Memory B cell (primary cell): ENCODE results near the gene FTL.
A peak's percentile ranks its signal among the peaks of the same experiment; 100 is the strongest.

Experiments used
- ATAC-seq: fragments of 150-1000 bp; cut with Tn5 transposase; 2 replicates; pipeline ENCODE4 v1.10.0; 2021; ENCODE audit warnings: low read depth, mild to moderate bottlenecking, moderate library complexity
- DNase-seq, 2 donors: peaks; one replicate each; pipeline ENCODE4 v3.0.0; 2022; ENCODE audit warnings: low spot score in 2 of 2
- H3K27ac Mint-ChIP-seq: one replicate; pipeline ENCODE4 v1.8.0; 2022; ENCODE audit warnings: mild to moderate bottlenecking, moderate library complexity, mixed read lengths
- H3K27me3 Mint-ChIP-seq: one replicate; pipeline ENCODE4 v1.8.0; 2022; ENCODE audit warnings: mixed read lengths
- H3K36me3 Mint-ChIP-seq: one replicate; pipeline ENCODE4 v1.8.0; 2022; ENCODE audit warnings: mild to moderate bottlenecking, mixed read lengths
- H3K4me1 Mint-ChIP-seq: one replicate; pipeline ENCODE4 v1.8.0; 2022; ENCODE audit warnings: mixed read lengths
- H3K4me3 Mint-ChIP-seq: one replicate; pipeline ENCODE4 v1.8.0; 2022; ENCODE audit warnings: mild to moderate bottlenecking, moderate library complexity, mixed read lengths
- H3K9me3 Mint-ChIP-seq: one replicate; pipeline ENCODE4 v1.8.0; 2022; ENCODE audit warnings: mixed read lengths

FTL gene

DNA sequence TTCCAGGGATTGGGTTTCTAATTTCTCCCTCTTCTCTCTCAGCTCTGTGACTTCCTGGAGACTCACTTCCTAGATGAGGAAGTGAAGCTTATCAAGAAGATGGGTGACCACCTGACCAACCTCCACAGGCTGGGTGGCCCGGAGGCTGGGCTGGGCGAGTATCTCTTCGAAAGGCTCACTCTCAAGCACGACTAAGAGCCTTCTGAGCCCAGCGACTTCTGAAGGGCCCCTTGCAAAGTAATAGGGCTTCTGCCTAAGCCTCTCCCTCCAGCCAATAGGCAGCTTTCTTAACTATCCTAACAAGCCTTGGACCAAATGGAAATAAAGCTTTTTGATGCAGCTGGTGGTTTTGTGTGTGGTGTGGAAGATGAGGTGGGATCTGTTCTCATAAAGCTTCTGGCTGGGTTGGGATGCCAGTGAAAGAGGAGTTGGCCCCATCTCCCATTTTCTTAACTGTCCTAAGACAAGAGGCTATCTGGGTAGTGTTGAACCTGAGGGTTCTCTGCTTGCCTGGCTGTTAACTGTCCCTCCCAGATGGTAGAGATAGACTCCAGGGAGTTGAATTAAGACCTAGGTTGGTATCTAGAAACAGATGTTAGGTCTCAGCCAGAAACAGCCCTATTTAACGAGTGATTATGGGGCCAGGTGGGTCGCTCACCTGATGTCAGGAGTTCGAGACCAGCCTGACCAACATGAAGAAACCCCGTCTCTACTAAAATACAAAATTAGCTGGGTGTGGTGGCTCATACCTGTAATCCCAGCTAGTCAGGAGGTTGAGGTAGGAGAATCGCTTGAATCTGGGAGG is 1.6 kb downstream of the FTL start:
- no peak for ATAC-seq
- DNase-seq, result no peak
- Mint-ChIP-seq H3K9me3 (no peaks in the 10 kb centered on the region), H3K4me1 (peaks cover 48% of the 10 kb centered on the region), H3K27ac (peak overlapping the region; percentile 97), H3K27me3 (no peaks in the 10 kb centered on the region), H3K4me3 (peak overlapping the region; percentile 98), H3K36me3 (peaks cover 13% of the 10 kb centered on the region)

DNA sequence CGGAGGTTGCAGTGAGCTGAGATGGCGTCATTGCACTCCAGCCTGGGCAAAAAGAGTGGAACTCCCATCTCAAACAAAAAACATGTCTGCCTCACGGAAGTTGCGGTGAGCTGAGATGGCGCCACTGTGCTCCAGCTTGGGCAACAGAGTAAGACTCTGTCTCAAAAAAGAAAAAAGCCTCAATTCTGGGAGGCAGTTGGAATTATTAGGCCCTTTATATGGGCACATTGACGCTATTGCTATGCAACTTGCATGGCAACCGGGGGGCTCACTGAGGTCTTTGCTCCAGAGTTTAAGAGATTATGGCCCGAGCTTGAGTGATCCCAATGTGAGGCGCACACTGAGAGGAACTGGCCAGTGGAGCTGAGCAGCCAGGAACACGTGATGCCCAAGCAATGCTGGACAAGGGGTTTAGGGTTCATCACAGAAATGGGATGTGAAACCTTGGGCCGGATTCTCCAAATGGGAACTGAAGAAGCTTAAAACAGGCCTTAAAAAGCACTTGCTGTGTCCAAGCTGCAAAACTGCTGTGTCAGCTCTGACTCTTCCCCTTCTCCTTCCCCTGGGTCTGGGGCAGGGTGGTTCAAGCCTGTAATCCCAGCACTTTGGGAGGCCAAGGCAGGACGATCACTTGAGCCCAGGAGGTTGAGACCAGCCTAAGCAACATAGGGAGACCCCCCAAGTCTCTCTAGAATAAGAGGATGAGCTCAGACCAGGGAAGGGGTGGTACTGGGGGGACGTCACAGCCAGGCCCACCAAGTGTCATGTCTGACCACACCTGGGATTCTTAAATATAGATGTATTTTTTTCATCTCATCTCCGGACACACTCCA is 2.5 kb downstream of the FTL start:
- no peak for DNase-seq
- no peaks in the 10 kb centered on the region for H3K27me3 Mint-ChIP-seq
- no peaks in the 10 kb centered on the region for H3K9me3 Mint-ChIP-seq
- no peak overlapping the region for H3K27ac Mint-ChIP-seq
- peaks cover 13% of the 10 kb centered on the region for H3K36me3 Mint-ChIP-seq
- peak overlapping the region; percentile 11 for H3K4me3 Mint-ChIP-seq
- no peak for ATAC-seq
- H3K4me1 Mint-ChIP-seq, result peaks cover 40% of the 10 kb centered on the region

DNA sequence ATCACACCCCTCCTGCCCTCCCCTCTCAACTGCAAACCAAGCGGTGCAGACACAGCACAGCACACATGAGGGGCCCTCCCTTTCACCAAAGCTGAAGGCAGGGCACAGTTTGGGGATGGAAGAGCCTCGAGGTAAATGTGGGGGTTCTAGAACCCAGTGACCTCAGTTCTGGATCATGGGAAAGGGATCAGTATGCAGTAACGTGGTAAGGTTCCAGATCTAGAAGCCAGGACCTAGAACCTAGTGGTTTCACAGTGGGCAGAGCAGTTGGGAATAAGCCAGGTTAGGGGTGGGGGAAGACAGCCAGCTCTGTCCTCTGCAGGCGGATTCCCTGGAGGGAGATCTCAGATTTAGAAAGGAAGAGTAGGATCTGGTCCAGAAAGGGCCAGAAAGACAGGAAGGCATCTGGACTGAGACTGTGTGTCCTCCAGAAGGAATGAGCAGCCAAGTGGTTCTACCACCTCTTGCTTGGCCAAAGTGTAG is 3.1 kb downstream of the FTL start:
- Mint-ChIP-seq H3K4me3 (no peak overlapping the region), H3K4me1 (peaks cover 34% of the 10 kb centered on the region), H3K27me3 (no peaks in the 10 kb centered on the region), H3K36me3 (peaks cover 16% of the 10 kb centered on the region), H3K27ac (no peak overlapping the region), H3K9me3 (no peaks in the 10 kb centered on the region)
- no peak for ATAC-seq
- no peak for DNase-seq

- no peaks in the 10 kb centered on the region for H3K27me3 Mint-ChIP-seq
- H3K9me3 Mint-ChIP-seq, result no peaks in the 10 kb centered on the region
- H3K4me1 Mint-ChIP-seq, result peaks cover 30% of the 10 kb centered on the region
- H3K27ac Mint-ChIP-seq, result no peak overlapping the region
- no peak overlapping the region for H3K4me3 Mint-ChIP-seq
- H3K36me3 Mint-ChIP-seq, result peaks cover 16% of the 10 kb centered on the region
- DNase-seq (no peak), ATAC-seq (no peak)
These were observed 3.7 kb downstream of the FTL start for GRCh38 chr19:48968813-48969218.

DNA sequence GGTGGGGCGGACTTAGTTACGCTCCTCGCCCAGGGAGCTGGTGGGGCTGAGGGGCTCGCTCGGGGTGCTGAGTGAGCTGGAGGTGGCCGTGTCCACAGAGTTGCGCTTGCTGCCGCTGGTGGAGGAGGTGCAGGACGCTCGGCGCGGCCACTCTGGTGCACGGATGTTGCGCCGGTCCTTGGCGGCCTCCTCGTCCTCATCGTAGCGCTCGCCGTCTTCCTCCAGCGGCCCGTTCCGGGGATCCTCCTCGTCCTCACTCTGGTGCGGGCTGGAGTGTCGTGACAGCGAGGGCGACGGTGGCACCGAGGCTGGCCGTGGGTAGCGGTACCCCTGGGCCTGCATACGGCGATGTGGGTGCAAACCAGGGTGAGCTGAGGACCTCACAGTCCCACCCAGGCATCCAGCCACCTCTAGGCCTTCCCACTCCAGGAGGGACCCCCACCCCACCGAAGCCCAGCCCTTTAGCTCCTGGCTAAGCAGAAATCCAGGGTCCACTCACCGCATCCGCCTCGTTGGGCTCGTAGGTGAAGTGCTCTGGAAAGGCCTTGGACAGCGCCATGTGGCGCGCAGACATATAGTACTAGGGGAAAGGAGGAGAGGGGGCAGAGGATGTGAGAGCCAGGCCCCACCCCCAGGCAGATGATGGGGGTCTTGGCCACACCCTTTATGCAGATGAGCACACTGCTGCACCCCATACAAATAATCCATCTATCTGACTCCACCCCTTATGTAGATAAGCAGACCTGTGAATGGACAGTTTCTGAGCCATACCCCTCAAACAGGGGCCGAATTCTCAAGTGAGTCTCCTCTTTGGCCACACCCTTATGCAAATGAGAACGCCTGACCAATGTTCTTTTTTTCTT is 4.4 kb downstream of the FTL start:
- peaks cover 23% of the 10 kb centered on the region for H3K4me1 Mint-ChIP-seq
- ATAC-seq, result no peak
- no peak overlapping the region for H3K27ac Mint-ChIP-seq
- H3K9me3 Mint-ChIP-seq, result no peaks in the 10 kb centered on the region
- peaks cover 16% of the 10 kb centered on the region for H3K36me3 Mint-ChIP-seq
- no peaks in the 10 kb centered on the region for H3K27me3 Mint-ChIP-seq
- no peak overlapping the region for H3K4me3 Mint-ChIP-seq
- no peak for DNase-seq

GRCh38 chr19:48970139-48970766 is 5.1 kb downstream of the FTL start:
- H3K9me3 Mint-ChIP-seq, result no peaks in the 10 kb centered on the region
- H3K27me3 Mint-ChIP-seq, result no peaks in the 10 kb centered on the region
- H3K4me1 Mint-ChIP-seq, result peaks cover 18% of the 10 kb centered on the region
- H3K36me3 Mint-ChIP-seq, result peaks cover 16% of the 10 kb centered on the region
- ATAC-seq, result no peak
- no peak overlapping the region for H3K4me3 Mint-ChIP-seq
- H3K27ac Mint-ChIP-seq, result no peak overlapping the region
- DNase-seq, result no peak

GRCh38 chr19:48970923-48971395 is 5.8 kb downstream of the FTL start:
- Mint-ChIP-seq H3K36me3 (peaks cover 13% of the 10 kb centered on the region), H3K4me1 (peaks cover 18% of the 10 kb centered on the region), H3K9me3 (no peaks in the 10 kb centered on the region), H3K27me3 (no peaks in the 10 kb centered on the region), H3K4me3 (no peak overlapping the region), H3K27ac (no peak overlapping the region)
- DNase-seq, result peak; percentile 85 to 87
- ATAC-seq, result peak; percentile 93

DNA sequence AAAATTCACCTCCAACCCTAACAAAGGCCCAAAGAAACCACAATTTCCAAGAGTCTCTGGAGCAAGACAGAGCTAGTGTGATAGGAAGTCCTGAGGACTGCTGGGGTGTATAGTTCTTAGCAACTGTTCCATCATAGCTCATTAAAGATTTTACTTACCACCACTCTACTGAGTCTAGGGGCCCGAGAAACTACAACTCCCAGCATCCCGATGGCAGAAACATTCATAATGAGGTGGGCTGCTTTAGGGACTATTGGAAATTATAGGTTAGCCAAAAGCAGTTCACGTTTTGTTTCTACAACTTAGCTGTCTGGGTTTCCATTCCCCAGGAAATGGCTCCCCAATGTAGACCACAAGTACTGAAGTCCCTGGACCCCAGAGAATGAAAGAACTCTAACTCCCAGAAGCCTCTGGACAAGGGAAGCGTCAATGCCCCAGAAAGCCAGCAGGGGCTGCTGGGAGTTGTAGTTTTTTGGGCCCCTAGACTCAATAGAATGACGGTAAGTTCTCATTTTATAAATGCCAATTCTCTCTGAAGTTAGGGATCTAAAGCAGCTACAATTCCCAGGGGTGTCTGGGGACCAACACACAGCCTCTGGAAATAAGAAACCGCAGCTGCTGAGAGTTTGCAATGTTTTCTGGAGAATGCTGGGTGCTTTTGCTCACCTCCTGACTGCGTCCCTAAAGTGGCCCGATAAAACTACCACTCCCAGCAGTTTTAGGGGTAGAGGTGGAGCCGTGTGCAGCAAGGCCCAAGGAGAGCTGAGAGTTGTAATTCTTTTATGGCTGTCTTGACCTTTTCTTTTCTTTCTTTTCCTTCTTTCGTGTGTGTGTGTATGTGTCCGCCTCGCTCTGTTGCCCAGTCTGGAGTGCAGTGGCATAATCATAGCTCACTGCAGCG is 11.1 kb downstream of the FTL start:
- H3K4me3 Mint-ChIP-seq, result no peak overlapping the region
- ATAC-seq (peak; percentile 73), DNase-seq (no peak)
- peaks cover 12% of the 10 kb centered on the region for H3K36me3 Mint-ChIP-seq
- H3K4me1 Mint-ChIP-seq, result peaks cover 3% of the 10 kb centered on the region
- no peaks in the 10 kb centered on the region for H3K9me3 Mint-ChIP-seq
- H3K27ac Mint-ChIP-seq, result no peak overlapping the region
- H3K27me3 Mint-ChIP-seq, result no peaks in the 10 kb centered on the region

GRCh38 chr19:48977061-48977460 is 12.0 kb downstream of the FTL start:
- Mint-ChIP-seq H3K4me3 (no peak overlapping the region), H3K9me3 (no peaks in the 10 kb centered on the region), H3K4me1 (peaks cover 3% of the 10 kb centered on the region), H3K36me3 (peaks cover 17% of the 10 kb centered on the region), H3K27ac (no peak overlapping the region), H3K27me3 (no peaks in the 10 kb centered on the region)
- no peak for DNase-seq
- ATAC-seq, result no peak

GRCh38 chr19:48982280-48982679 is 17.2 kb downstream of the FTL start:
- ATAC-seq (no peak), DNase-seq (no peak)
- no peaks in the 10 kb centered on the region for H3K27me3 Mint-ChIP-seq
- peaks cover under 1% of the 10 kb centered on the region for H3K4me1 Mint-ChIP-seq
- H3K27ac Mint-ChIP-seq, result no peak overlapping the region
- peaks cover 20% of the 10 kb centered on the region for H3K36me3 Mint-ChIP-seq
- H3K9me3 Mint-ChIP-seq, result no peaks in the 10 kb centered on the region
- H3K4me3 Mint-ChIP-seq, result no peak overlapping the region

DNA sequence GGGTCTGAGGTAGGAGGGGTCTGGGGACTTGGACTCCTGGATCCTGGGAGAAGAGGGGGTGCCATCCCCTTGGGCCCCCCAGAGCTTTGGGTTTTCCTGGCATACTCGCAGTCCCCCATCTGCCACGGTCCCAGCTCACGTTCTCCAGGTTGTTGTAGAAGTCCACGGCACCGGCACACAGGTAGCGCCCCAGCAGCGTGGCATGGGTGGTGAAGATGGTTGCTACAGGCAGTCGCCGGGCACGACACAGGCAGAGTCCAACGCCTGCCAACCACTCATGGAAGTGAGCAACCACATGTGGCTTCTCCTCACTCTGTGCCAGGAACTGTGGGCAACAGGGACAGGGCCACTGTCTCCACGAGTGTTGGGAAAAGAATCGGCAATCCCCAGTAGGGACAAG is 20.6 kb downstream of the FTL start:
- Mint-ChIP-seq H3K36me3 (peaks cover 25% of the 10 kb centered on the region), H3K4me3 (no peak overlapping the region), H3K27me3 (no peaks in the 10 kb centered on the region), H3K4me1 (peaks cover 15% of the 10 kb centered on the region), H3K9me3 (no peaks in the 10 kb centered on the region), H3K27ac (no peak overlapping the region)
- DNase-seq (no peak), ATAC-seq (no peak)

- peaks cover 19% of the 10 kb centered on the region for H3K4me1 Mint-ChIP-seq
- peaks cover 28% of the 10 kb centered on the region for H3K36me3 Mint-ChIP-seq
- H3K27me3 Mint-ChIP-seq, result no peaks in the 10 kb centered on the region
- no peak for ATAC-seq
- H3K9me3 Mint-ChIP-seq, result no peaks in the 10 kb centered on the region
- H3K4me3 Mint-ChIP-seq, result no peak overlapping the region
- no peak for DNase-seq
- H3K27ac Mint-ChIP-seq, result no peak overlapping the region
These were observed 21.1 kb downstream of the FTL start for GRCh38 chr19:48986211-48986610.
